Mammary epithelial cell (primary cell): ENCODE data around the gene CEACAM16.
"Not testable (repeated sequence)": the region's sequence is repeated elsewhere in the genome, so short reads cannot be mapped to it uniquely, and the experiment has no call there.

Experiments
- CTCF ChIP-seq, 2 donors: IDR thresholded peaks in 1 of 2; conservative IDR thresholded peaks in 1 of 2; 2 replicates each; pipeline ENCODE4 v1.5.1; 2011 to 2012; ENCODE audit warnings: inconsistent platforms in 2 of 2, low read length in 2 of 2, mild to moderate bottlenecking in 2 of 2, control low read depth in 1 of 2, low read depth in 1 of 2; ENCODE audit not compliant: insufficient read depth in 1 of 2; ENCODE audit errors: extremely low read depth in 1 of 2
- EZH2 ChIP-seq: IDR thresholded peaks from 2 replicates; pipeline ENCODE4 v1.6.1; 2012; ENCODE audit warnings: low read length, inconsistent platforms, borderline replicate concordance

- TF ChIP-seq EZH2; CTCF (conservative IDR thresholded peaks at IDR 0.05 in 1 of 2, IDR thresholded peaks at IDR 0.05 in 1 of 2; ENCODE audit: extremely low read depth in 1 of 2, insufficient read depth in 1 of 2, low read depth in 1 of 2, low read length in 2 of 2): not testable (repeated sequence)
These were observed 28.9 kb upstream of the CEACAM16 start for GRCh38 chr19:44670027-44670426.
